ENCODE results near the gene NOTCH1.

The NOTCH1 gene

DNA sequence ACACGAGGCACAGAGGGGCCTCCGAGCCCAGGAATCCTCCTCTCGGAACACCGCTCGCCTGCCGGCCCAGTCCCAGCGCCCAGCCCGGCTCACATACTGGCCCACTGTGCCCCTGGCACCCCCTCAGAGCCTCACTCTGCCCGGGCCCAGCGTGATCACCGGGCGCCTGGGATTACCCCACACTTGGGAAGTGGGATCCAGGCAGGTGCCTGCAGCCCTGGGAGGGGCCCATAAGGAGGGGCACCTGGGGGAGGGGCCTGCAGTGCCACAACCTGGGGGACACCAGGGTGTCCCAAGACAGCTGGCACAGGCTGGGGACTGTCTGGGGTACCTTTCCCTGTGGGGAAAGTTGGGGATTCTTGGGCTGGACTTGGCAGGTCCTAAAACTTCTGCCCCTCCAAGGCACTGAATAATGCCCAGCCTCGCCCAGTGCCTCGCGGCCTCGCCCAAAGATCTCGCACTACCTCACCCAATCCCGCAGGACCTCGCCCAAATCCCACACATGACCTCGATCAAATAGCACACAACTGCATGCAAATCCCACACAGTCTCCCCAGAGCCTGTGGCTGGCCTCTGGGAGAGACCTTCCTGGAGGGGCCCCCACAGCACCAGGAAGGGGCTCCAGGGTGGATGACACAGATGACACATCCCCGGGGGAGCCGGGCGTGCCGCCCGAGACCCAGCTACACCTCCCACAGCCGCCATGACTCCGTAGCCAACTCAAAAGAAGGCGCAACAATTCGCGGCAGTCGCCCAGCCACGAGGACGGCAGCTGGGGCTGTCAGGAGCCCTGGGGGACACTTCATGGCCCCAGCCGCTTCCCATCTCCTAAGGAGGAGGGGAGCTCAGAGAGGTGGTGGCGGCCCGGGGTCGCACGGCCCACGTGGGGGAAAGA is 13.7 kb downstream of the NOTCH1 start:
- no peak for DNase-seq (ENCODE audit: low spot score)

DNA sequence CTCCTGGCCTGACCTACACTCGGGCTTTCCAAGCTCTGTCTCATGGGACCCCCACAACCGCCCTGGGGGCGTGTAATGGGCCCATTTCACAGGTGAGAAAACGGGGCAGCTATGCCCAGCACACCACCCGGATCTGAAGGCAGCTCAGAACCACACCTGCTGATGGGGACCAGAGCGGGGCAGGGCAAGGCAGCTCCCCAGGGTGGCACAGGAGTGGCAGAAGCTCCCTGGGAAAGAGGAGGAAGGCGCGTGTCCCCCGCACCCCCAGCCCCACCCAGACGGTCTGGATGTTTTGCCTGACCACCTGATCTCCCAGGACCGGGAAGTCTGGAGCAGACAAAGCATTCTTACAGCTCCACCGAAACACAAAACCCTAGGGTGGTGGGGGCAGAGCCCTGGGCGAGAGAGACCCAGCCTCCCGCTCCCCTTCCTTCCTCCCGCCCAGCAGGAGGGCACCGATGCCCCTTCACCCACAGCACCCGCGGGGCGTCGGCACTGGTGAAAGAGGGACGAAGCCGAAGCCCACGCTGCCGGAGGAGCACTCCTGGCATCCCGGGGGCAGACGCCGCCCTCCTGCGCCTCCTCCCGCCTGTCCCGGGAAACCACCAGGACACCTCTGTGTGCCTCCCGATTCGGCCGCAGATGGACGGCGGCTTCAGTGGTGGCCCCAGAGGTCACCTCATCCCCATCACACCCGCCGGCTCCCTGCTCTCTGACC is 14.5 kb downstream of the NOTCH1 start:
- DNase-seq (ENCODE audit: low spot score), result no peak

- DNase-seq (ENCODE audit: low spot score), result no peak
Measured at GRCh38 chr9:136530461-136531089, 15.3 kb downstream of the NOTCH1 start.

DNA sequence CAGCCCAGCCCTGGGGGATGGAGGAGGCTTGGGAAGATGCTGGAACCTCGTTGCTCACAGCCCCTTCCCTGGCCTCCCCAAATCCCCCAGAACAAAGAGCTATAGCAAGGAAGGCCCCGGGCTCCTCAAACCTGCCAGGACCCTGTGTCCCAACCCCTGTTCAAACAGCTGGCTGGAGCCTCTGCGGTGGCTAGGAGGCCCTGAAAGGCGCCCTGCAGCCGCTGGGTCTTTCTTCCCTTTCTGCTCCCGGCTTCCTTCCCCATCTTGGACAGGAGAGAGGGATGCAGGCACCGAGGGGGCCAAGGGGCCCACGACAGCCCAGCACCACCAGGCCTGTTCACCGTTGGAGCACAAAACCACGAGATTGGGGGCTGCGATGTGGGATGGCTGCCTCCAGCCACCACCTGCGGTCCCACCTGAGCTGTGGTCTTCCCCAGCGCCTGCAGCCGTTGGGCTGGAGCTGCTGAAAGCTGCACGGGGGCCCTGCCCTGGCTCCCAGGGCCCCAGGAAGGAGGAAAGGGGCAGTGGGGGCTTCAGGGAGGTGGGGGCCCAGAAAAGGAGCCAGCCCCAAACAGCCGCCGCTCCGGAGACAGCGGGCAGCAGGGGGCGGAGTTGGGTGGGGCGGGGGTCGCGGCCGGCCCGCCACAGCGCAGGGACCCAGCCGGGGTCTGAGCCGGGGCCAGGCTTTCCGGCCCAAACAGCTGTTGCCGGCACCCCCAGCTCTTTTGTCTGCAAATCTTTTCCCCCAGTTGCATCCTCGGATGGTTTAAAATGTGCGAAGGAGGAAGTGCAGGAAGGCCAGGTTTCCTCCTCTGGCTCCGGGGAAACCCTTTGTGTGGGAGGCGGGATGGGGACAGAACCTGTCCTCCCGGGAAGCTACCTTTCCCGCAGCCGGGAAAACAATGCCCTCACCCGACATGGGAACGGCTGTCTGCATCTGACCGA is 16.1 kb downstream of the NOTCH1 start:
- no peak for DNase-seq (ENCODE audit: low spot score)

GRCh38 chr9:136528716-136529341 is 17.0 kb downstream of the NOTCH1 start:
- no peak for DNase-seq (ENCODE audit: low spot score)

DNA sequence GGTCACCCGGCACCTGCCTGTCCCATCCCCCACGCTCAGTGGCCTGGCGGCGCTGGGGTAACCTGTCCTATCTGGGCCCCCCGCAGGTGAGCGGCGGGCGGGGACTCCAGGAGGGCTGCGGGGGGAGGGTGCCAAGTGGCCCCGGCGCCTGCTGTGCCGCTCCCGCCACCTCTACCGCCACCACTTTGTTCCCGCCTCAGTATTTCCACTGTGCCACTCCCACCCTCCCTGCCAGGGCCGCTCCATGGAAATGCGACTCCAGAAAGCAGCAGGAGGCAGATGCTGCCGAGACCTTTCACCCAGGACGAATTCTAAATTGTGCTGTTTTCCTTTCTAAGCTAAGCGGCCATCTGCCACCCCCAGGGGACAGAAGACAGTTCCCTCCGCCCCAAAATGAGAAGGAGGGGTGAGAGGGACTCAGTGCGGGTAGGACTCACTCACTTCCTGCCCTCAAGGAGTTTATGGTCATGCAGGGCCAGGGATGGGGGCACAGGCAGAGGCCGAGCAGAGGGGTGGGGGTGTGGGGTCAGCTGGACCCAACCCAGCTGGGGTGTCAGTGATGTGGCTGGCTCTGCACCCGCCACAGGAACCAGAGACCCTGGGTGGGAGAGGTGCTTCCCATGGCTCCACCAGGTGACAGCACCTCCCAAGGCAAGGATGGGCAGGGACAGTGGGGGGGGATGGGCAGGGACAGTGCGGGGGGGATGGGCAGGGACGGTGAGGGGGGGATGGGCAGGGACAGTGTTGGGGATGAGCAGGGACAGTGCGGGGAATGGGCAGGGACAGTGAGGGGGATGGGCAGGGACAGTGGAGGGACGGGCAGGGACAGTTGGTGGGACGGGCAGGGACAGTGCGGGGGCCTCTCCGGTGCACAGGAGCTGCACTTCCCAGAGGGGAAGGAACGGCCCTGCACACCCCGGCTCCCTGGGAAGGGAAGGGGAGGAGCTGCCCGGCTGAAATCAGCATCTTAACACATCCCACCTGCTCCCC is 17.8 kb downstream of the NOTCH1 start:
- peak; percentile 44 for DNase-seq (ENCODE audit: low spot score)

DNA sequence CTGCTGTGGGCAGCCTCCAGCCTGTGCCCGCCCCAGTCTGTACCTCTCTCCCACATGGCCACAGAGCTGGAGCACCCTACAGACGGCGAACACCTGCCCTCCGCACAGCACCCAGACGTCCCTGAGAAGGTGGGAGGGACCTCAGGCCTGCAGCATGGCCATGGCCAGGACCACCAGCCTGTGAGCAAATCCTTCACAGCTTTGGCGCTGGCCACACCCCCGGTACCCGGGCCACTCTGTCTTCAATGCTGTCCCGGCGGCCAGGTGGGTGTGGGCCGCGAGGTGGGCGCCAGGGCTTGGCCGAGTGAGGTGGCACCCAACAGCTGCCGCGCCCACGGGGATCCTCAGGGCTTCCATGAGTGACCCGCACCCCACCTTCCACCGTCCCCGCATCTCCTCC is 18.7 kb downstream of the NOTCH1 start:
- DNase-seq (ENCODE audit: low spot score), result no peak

- no peak for DNase-seq (ENCODE audit: low spot score)
Measured at GRCh38 chr9:136526625-136527066, 19.2 kb downstream of the NOTCH1 start.

- DNase-seq (ENCODE audit: low spot score), result no peak
Measured at GRCh38 chr9:136525841-136526499, 19.9 kb downstream of the NOTCH1 start.

DNA sequence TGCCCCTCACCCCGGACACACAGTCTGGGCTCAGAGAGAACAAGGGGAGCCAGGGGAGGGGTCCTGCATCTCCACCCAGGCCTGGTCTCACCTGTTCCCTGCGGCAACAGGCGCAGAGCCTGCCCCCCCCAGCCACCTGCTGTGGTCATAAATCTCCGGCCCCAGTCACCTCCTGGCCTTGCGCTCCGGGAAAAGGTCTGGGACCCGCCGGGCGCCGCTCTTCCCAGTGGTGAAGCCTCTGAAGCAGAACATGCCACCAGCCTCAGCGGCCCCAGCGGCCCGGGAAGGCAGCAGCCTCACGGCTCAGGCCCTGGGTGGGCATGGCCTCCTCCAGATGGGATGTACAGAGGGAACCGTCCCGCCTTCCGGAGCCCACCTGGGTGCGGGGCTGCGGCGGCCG is 20.6 kb downstream of the NOTCH1 start:
- DNase-seq (ENCODE audit: low spot score), result no peak

GRCh38 chr9:136522314-136523237 is 23.3 kb downstream of the NOTCH1 start:
- DNase-seq (ENCODE audit: low spot score), result no peak

GRCh38 chr9:136521537-136521936 is 24.3 kb downstream of the NOTCH1 start:
- no peak for DNase-seq (ENCODE audit: low spot score)

- DNase-seq (ENCODE audit: low spot score), result no peak
Measured at GRCh38 chr9:136520053-136520540, 25.8 kb downstream of the NOTCH1 start.

GRCh38 chr9:136519263-136520052 is 26.4 kb downstream of the NOTCH1 start:
- no peak for DNase-seq (ENCODE audit: low spot score)

- no peak for DNase-seq (ENCODE audit: low spot score)
Measured at GRCh38 chr9:136518623-136519022, 27.2 kb downstream of the NOTCH1 start.

DNA sequence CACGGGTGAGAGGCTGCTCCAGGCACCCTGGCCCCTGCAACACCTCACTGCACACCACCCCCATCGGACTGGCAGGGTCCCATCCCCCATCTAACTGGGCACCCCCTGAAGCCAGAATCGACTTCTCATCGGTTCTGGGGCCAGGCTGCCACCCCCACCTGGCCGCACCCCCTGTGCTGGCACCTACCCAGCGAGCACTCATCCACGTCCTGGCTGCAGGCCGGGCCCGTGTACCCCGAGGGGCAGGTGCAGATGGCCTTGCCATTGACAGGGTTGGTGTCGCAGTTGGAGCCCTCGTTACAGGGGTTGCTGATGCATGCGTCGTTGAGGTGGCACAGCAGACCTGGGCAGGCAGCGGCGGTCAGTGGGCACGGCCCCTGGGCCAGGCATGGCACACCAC is 27.9 kb downstream of the NOTCH1 start:
- no peak for DNase-seq (ENCODE audit: low spot score)

All from germinal center (tissue), 1 donor.